ENCODE results near the gene PHC1.

DNA sequence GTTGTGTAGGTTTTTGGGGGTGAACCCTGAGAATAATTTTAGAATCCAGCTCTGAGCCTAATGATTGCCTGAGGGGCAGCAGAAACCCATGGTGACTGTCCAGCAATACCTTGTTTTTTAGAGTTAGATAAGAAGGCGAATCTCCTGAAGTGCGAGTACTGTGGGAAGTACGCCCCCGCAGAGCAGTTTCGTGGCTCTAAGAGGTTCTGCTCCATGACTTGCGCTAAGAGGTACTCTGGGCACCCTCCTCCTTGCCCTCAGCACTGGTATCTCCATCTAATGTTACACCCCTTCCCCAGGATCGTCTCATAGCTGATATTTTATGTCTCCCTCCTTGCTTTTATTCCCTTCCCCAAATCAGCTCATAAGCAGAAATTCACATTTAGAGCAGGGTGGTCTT lies 22.4 kb downstream of the PHC1 start:
- TF ChIP-seq, protein P1, sequence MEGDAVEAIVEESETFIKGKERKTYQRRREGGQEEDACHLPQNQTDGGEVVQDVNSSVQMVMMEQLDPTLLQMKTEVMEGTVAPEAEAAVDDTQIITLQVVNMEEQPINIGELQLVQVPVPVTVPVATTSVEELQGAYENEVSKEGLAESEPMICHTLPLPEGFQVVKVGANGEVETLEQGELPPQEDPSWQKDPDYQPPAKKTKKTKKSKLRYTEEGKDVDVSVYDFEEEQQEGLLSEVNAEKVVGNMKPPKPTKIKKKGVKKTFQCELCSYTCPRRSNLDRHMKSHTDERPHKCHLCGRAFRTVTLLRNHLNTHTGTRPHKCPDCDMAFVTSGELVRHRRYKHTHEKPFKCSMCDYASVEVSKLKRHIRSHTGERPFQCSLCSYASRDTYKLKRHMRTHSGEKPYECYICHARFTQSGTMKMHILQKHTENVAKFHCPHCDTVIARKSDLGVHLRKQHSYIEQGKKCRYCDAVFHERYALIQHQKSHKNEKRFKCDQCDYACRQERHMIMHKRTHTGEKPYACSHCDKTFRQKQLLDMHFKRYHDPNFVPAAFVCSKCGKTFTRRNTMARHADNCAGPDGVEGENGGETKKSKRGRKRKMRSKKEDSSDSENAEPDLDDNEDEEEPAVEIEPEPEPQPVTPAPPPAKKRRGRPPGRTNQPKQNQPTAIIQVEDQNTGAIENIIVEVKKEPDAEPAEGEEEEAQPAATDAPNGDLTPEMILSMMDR (optimal IDR thresholded peaks at IDR 0.05 in 1 of 3, IDR thresholded peaks at IDR 0.05 in 1 of 3, conservative IDR thresholded peaks at IDR 0.05 in 1 of 3; ENCODE audit: extremely low read depth in 1 of 3, insufficient read depth in 2 of 3, low read length in 3 of 3): no peak
- TF ChIP-seq EZH2 (IDR thresholded peaks at IDR 0.05; ENCODE audit: low read length): no peak

Measured in keratinocyte (primary cell).